ENCODE data around the gene B4GALT6.

The B4GALT6 gene

DNA sequence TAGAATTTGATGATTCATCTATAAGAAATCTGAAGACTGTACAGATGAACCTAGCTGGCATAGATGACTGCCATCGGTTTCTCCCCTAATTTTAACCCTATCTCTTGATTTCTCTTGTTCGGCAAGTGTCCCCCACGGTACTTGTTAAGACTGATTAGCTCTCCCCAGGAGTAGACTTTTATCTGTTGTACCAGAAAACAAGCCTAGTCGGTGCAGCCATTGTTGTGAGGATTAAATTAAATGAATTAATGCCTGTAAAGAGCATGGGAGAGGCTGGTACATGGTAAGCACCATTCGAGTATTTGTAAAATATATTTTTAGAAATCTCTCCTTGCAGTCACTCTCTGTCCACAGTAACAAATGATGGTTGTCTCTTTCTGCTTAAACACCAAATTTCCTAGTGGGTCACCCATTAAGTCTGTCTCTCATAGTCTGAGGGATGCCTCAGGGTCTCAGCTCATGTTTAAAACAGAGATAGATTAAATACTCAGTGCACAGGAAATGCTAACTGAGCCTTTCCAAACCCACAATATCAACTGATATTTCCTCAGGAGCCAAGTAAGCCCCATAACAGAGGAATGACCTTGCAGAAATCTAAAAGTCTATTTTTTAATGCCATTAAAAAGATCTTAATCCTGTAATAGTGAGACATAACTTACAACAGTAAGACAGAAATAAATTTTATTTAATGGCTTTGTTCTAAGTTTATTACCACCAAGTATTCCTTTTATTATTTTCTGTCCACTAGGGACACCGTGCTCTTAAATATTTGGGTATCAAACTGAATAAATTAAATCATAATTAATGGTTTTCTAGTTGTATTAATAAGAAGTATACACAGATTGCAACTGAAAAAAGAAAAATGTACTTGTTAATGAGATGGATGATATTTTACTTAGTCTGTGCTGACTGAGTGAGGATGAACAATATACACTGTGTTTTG is 2.9 kb upstream of the B4GALT6 start:
- DNase-seq: no peak

- no peak for DNase-seq
Measured at GRCh38 chr18:31686572-31686971, 2.2 kb upstream of the B4GALT6 start.

GRCh38 chr18:31685097-31686082 is 1.0 kb upstream of the B4GALT6 start:
- peak in 4 of 6 experiments; percentile 12 to 39 (median 17) for DNase-seq

GRCh38 chr18:31683968-31684278 is 458 bp downstream of the B4GALT6 start:
- DNase-seq: no peak

GRCh38 chr18:31683106-31683505 is 1.3 kb downstream of the B4GALT6 start:
- no peak for DNase-seq

GRCh38 chr18:31680831-31681568 is 3.4 kb downstream of the B4GALT6 start:
- DNase-seq: no peak

DNA sequence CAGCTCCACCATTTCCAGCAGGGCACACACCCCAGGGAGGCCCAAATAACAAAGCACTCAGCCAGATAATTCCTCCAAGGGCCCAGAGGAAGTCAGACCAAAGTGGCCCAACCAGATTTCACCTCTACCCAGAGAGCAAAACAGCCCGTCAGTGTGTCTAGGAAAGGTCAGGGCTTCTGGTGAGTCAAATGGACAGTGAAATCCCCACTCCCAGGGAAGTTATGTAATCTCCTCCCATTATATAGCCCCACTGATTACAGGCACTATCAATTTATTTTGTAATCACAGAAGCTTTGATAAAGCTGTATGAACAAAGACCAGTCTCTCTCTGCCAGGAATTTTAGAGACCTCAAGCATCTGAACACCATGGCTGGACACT is 4.0 kb downstream of the B4GALT6 start:
- DNase-seq: no peak

GRCh38 chr18:31679791-31680432 is 4.5 kb downstream of the B4GALT6 start:
- DNase-seq: no peak

GRCh38 chr18:31679133-31679742 is 5.1 kb downstream of the B4GALT6 start:
- no peak for DNase-seq

DNA sequence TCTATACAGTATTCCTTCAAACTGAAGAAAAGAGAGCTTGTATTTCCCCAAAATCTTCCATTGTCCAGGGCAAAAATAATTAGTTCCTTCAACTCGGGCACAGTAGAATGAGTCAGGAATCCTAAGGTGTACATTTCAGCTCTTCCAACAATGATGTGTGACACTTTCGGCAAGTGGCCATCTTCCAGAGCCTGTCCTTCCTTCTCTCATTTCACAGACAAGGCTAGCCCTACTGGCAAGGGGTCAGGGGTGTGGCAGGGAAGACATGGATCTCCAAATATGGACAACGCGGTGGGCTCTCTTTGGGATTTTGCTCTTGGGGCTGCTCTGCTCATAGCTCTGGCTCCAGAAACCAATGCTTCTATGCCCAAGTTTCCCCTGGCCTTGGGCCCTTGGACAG is 6.0 kb downstream of the B4GALT6 start:
- DNase-seq: no peak

DNA sequence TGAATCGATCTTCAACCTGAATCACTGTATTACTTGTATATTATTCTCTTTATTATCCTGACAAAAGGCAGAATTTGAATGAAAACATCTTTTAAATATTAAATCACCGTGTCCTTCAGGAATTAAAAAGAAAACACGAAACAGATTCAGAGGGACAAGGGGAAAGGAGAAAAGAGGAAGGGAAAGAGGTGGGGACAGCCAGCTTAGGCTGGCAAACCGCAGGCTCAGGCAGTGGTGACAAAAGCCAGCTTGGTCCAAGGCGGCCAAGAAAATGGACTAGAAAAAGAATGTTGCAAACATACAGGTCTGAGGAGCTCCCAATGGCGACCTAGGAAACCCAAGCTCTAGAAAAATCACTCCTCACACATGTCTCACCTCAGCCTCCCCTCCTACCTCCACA is 6.8 kb downstream of the B4GALT6 start:
- DNase-seq: no peak

GRCh38 chr18:31675404-31675803 is 9.0 kb downstream of the B4GALT6 start:
- DNase-seq: no peak

GRCh38 chr18:31672628-31673135 is 11.7 kb downstream of the B4GALT6 start:
- no peak for DNase-seq

GRCh38 chr18:31671951-31672350 is 12.4 kb downstream of the B4GALT6 start:
- no peak for DNase-seq

DNA sequence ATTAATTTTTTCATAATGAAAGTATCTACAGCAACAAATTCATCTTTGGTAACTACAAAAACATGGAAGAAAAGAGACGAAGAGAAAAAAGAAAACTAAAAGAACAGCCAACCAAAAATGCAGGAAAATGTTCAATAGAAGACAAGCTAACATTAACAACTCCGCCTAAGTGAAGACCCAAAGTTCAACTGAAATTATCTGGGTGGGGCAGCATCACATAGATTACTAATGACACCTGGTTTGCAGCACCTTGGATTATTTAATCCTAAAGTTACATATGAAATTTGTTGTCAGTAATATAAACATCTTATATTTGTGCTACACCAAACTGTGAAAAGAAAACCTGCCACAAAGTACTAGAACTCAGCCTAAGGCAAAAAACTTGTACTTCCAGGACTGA is 14.8 kb downstream of the B4GALT6 start:
- no peak for DNase-seq

DNA sequence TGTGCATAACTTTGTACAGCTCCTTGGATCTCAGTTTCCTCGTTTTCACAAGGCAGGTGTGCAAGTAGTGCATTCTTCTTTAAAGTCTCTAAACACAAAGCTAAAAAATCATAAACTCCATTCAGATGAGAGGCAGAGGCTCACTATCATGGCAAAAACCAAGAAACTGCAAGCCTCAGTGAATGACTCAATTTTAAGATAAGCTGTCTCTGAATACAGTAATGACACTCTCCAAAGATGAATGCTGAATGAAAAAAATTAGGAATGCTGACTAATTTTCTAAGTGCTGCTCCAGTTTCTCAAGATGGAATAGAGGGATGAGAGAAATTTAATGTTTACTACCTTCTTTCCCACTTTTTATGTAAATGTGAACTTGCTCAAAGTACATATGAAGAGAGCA is 17.2 kb downstream of the B4GALT6 start:
- DNase-seq: no peak

DNA sequence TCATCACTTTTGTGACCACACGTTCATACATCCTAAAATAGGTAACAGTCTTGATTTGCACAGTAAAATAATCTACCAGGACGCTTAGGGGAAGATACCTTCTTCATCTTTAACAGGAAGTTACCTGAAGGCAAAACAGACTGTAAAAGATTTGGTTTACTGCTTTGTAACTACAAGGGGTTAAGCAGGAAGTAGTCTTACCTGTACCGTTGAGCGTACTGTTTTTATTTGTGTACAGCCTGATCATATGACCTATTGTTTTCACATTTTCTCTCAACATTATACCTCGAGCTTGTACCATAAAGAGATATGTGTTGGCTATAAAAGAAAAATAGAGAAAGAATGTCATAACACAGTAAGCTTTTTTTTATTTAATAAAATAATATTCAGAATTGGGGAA is 18.3 kb downstream of the B4GALT6 start:
- no peak for DNase-seq

- DNase-seq: no peak
Measured at GRCh38 chr18:31664101-31664500, 20.3 kb downstream of the B4GALT6 start.

DNA sequence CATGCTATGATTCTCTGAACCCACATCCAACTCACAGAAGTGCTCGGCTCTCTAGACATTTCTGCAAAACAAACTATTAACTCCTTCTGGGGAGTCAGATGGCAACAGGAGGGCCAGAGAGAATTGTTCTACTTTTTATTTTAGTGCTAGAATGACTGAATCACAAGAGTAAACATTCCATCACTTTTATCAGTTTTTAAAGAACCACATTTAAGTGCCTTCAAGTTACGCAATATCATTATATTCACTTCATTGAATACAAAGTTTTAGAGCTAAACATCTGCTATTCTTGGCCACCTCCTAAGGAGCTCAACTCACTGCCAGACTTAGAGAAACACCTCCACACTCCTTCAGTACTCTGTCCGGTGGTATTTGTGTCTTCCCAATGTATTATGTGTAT is 22.4 kb downstream of the B4GALT6 start:
- DNase-seq: no peak

- no peak for DNase-seq
Measured at GRCh38 chr18:31660763-31661162, 23.6 kb downstream of the B4GALT6 start.

DNA sequence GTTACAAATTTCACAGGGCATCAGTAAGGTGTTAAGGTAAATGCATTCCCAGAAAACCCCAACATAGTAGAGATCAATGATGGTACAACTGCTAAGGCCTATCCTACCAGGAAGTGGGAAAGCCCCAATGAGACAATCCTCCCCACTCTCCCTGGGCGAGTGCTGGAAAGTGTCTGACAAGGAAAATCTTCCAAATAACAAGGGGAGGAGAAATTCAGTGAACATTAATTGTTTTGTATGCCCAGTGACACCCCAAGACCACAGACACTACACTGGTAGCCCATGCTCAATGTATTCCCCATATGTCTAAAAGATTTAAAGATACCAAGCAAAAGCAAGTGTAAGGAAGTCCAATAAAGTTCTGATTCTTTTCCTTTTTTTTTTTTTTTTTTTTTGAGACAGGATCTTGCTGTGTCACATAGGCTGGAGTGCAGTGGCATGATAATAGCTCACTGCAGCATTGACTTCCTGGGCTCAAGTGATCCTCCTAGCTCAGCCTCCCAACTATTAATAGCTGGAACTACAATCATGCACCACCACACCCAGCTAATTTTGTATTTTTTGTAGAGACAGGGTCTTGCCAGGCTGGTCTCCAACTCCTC is 24.7 kb downstream of the B4GALT6 start:
- DNase-seq: no peak
